HG03442 (cell line): Measurements from ENCODE around the gene MSL1.
"Not testable (repeated sequence)": the region's sequence is repeated elsewhere in the genome, so short reads cannot be mapped to it uniquely, and the experiment has no call there.

Source experiments
- ATAC-seq: cut with Tn5 transposase; IDR thresholded peaks from one replicate; pipeline ENCODE4 v1.9.1; 2021; ENCODE audit warnings: mild to moderate bottlenecking, moderate library complexity; ENCODE audit not compliant: unreplicated experiment

Gene MSL1

DNA sequence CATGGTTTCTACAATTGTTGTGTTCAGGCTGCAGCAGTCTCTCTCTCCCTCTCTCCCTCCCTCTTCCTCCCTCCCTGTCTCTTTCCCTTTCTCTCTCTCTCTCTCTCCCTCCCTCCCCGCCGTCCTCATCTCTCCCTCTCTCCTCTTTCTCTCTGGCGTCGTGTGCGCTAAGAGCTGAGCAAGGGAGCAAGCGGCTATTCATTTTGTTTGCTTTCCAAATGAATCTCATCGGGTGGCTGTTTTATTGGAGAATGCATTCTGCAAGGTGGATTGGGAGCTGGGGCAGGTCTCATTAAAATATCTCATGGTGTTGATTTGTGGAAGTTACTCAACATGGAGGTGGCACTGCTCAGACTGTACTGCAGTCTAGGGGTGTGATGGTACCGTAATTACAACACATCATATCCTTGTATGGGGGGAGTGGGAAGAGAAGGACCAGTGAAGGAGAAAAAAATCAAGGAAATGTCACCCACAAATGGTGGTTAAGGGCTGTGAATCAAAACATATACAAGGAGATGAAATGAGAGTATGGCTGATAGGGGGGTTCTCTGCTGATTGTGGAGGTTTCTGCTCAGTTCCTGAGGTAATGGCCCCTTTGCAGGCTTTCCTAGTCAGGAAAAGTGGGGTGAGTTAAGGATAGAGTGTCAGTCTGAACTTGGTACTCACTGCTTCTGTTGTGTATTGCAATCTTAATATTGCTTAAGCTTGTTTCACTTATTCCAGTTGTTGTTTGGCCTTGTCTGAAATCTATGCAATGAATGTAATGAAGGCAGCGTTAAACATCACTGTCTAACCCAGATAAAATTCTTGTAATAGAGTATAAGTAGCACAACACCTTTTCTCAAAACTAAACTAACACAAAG is 2.7 kb downstream of the MSL1 start:
- ATAC-seq = no peak

DNA sequence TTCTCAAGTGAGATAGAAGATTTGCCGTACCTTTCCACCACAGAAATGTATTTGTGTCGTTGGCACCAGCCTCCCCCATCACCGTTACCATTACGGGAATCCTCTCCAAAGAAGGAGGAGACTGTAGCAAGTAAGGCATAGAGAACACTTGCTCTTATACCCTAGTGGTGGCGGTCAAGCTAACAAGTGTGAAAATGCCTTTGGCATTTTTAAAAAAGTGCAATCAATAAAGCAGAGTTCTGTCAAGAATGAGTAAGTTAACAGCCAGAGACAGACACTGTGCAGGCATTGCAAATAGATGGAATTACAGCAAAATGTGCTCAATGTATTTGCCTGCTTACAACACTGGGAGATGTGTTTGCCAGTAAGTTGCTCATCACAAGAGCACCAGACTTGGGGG is 7.7 kb downstream of the MSL1 start:
- ATAC-seq = no peak

DNA sequence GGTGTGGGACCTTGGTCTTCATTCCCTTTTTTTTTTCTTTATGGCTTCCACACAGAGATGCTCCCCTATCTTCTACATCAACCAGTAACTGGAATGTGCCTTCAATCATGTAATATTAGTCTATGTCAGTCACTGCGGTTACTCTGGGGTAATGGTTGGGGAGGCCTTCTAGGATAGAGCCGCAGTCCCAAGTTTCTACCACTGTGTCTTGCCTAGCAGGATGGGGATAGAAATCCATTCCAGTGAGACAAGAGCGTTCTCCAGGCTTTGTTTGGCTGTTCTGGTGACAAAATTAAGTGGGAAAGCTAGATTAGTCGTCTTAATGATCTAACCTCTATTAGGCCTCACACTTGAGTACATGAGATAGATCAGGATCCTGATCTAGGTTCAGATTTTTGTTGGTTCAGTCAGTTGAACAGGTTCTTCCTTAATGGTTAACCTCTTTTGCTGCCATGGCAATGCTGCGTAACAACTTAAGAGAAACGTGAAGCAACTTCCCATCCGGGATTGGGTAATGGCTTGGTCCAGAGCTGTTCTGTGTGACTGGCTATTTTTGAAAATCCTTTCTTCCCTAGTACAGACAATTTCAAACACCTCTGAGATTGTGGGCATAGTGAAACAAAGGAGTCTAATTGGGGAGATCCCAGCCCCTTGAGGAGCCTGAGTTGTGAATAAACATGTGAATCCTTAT is 8.7 kb downstream of the MSL1 start:
- no peak for ATAC-seq

DNA sequence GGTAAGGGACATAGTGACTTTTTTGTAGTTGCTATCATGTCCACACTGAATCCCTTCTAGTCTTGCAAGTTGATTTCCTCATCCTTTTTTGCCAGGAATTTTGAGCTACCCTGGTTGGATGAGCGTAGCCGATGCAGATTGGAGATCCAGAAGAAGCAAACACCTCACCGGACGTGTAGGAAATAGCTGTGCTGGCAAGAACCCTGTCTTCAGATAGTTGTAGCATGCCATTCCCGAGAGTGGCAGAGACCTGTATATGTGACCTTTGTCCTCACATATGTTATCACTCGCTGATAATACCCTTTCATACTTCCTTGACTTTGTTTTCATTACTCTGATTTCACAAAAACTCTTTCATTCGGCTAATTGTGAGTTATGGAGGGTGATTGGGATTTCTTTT is 12.4 kb downstream of the MSL1 start:
- no peak for ATAC-seq

DNA sequence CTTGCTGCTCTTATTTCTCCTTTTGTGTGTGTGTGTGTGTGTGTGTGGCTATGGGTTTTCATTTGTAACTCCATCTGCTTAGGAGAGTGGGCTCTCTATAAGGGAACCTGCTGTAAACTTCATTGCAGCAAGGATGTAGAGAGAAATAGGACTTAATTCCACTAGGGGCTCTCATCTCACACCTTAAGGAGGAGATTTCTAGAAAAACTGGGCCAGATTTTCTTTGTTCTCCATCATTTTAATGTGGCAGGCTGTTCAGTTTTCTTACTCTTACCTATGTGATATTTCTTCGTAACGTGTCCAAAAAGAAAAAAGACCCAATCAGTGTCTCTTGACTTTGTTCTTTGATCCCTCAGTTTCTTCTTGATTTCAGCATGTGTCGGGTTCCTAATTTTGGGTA is 14.0 kb downstream of the MSL1 start:
- ATAC-seq = no peak

DNA sequence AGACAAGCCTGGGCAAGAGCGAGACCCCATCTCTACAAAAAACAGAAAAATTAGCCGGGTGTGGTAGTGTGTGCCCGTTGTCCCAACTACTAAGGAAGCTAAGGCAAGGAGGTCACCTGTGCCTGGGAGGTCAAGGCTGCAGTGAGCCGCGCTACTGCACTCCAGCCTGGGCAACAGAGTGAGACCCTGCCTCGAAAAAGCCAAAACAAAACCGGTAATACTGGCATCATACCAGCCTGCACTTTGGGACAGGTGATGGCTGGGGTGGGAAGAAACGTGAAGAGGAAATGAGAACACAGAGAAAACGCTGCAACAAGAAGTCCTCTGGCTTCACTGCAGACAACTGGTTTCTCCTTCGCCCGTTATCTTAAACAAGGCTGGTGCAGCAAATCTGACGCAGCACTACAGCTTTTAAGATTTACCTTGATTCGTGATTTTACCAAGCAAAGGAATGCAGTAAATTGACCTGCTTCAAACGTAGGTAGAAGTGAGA is 17.8 kb downstream of the MSL1 start:
- ATAC-seq = no peak

DNA sequence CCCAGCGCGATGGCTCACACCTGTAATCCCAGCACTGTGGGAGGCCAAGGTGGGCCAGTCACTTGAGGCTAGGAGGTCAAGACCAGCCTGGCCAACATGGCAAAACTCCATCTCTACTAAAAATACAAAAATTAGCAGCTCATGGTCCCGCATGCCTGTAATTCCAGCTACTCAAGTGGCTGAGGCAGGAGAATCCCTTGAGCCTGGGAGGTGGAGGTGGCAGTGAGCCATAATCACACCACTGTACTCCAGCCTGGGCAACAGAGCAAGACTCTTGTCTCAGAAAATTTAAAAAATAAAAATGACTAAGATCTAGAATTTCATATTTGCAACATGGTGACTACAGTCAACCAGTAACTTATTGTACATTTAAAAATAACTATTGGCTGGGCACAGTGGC is 21.4 kb downstream of the MSL1 start:
- not testable (repeated sequence) for ATAC-seq

DNA sequence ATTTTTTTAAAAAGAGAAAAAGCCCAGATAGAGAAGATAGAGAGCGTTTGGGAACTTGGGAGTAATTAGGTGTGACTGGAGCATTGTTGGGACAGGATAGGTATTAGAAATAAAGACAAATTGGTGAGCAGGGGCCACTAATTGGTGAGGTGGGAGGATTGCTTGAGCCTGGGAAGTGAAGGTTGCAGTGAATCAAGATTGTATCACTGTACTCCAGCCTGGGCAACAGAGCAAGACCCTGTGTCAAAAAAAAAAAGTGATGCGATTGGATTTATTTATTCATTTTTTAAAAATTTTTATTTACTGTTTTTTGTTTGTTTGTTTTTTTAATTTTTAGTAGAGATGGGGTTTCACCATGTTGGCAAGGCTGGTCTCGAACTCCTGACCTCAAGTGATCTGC is 23.7 kb downstream of the MSL1 start:
- no peak for ATAC-seq

DNA sequence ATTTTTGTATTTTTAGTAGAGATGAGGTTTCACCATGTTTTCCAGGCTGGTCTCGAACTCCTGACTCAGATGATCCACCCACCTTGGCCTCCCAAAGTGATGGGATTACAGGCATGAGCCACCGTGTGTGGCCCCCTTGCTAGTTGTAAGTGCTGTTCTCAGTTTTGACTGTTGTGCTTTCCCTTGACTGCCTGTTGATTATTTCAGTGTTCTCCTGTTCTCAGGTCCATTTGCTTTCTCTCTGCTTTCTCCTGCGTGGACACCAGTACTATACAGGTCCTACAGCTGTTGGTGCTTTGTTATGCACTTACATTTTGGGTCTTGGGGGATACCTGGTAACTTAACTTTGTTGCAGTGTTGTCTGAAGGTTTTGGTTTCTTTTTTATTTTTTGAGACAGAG is 26.8 kb downstream of the MSL1 start:
- no peak for ATAC-seq

DNA sequence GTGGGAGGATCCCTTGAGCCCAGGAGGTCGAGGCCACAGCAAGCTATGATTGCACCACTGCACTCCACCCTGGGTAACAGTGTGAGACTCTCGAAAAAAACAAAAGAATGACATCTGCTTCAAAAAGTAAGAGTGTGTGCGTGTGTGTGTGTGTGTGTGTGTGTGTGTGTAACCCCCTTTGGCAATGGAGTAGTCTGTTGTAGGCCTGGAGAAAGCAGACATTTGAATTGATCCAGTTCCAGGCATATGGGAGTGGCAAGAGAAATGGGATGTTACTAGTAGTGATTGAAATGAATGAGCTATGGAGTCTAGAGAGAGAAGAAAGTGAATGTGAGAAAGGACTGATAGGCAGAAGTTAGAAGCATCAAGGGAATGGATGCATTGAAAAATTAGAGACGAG is 28.5 kb downstream of the MSL1 start:
- ATAC-seq = no peak

DNA sequence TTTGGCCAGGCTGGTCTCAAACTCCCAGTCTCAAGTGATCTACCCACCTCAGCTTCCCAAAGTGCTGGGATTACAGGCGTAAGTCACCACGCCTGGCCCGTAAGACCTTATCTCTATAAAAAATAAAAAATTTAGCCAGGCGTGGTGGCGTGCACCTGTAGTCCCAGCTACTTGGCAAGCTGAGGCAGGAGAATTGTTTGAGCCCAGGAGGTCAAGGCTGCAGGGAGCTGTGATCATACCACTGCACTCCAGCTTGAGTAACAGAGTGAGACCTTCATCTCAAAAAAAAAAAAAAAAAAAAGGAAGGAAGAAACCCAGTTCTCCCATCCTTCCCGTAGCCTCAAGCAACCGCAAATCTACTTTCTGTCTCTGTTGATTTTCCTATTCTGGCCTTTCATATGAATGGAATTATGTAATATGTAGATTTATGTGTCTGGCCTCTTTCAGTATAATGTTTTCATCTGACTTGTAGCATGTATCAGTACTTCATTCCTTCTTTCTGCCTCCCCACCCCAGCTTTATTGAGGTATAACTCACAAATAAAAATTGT is 29.7 kb downstream of the MSL1 start:
- no peak for ATAC-seq

DNA sequence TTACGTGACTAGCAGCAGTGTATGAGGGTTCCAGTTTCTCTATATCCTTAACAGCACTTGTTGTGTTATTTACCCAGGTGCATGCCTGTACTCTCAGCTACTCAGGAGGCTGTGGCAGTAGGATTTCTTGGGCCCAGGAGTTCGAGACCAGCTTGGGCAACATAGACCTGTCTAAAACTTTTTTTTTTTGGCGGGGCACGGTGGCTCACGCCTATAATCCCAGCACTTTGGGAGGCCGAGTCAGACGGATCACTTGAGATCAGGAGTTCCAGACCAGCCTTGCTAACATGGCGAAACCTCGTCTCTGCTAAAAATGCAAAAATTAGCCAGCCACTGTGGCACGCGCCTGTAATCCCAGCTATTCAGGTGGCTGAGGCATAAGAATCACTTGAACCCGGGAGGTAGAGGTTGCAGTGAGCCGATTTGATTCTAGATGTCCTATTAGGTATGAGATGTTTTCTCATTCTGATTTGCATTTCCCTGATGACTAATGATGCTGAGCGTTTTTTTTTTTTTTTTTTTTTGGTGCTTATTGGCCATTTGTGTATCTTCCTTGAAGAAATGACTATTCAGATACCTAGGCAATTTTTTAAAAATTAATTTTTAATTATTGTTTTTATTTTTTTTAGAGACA is 31.9 kb downstream of the MSL1 start:
- no peak for ATAC-seq

DNA sequence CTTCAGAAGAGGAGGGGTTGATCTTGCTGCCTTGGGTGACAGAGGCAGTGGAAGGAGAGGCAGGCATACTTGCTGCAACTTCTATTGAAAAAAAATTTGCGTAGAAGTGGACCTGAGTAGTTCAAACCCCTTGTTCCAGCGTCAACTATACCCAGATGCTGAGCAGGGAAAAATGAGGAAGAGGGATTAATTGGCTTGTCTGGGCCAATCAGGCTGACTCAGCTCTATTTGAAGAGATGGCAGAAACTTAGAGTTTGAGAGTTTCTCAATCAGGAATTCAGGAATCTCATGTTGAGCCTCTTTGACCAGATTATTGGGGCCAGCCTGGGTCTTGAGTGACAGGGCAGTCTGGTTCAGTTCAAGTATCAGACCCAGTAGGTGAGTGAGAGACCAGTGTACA is 36.2 kb downstream of the MSL1 start:
- ATAC-seq = no peak

DNA sequence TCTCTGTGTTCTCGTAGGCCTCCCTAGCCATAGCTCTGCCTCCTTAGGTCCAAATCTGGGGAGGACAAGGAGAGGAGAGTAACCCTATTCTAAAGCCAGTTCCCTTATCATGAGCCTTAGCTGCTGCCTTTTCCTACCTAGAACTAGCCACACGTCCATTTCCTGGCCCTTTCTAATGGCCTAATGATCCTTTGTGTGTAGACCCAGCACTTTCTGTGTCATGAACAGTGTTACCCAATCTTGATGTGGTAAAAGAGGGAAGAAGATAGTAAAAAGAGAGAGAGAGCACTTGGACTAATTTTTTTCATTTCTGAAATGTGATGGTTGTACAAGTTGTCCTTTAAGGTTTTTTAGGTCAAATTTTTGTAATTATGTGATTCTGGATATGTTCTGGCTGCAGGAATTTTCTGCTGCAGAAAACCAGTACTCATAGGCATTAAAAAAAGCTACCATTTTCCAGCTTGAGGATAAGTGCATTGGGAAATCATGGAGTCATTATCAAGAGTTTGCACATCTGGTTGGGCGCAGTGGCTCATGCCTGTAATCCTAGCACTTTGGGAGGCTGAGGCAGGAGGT is 36.8 kb downstream of the MSL1 start:
- no peak for ATAC-seq

DNA sequence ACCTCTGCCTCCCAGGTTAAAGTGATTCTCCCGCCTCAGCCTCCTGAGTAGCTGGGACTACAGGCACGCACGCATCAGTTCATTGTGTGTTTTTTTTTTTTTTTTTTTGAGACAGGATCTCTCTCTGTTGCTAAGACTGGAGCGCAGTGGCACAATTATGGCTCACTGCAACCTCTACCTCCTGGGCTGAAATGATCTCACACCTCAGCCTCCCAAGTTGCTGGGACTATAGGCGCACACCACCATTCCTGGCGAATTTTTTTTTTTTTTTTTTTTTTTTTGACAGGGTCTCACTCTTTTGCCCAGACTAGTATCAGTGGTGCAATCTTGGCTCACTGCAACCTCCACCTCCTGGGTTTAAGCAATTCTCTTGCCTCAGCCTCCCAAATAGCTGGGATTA is 37.7 kb downstream of the MSL1 start:
- no peak for ATAC-seq

DNA sequence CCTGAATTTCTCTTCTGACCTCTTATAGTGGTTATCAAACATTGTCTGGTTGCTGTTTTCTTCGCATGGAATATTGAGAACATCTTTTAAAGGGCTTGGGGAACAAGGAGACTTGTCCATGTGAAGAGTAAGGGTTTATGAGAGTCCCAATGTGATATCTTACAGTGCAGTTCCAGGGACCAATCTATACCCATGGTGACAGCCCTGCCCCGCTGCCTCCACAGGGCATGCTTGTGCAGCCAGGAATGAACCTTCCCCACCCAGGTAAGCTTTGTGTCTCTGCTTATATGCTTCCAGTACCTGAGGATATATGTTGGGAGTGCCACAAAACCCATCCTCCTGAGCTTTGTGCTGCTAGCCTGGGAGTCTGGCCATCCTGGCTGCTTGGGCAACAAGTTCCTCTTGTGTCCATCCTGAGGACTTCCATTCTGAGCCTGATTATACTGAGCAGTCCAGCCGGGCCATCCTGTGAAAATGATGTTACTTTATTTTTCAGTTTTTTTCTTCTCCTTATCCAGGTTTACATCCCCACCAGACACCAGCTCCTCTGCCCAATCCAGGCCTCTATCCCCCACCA is 46.0 kb downstream of the MSL1 start:
- ATAC-seq = no peak

DNA sequence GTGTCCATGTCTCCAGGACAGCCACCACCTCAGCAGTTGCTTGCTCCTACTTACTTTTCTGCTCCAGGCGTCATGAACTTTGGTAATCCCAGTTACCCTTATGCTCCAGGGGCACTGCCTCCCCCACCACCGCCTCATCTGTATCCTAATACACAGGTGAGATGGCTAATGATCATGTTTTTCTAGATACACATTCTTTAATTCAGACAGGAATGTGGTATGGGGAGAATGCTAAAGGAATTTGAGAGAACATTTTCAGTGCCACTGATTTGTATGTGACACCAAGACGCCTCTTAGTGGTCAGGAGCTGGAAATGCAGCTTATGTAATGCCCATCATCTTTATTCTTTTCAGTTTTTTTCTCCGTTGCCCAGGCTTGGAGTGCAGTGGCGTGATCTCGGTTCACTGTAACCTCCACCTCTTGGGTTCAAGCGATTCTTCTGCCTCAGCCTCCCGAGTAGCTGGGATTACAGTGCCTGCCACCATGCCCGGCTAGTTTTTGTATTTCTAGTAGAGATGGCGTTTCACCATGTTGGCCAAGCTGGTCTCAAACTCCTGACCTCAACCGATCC is 46.6 kb downstream of the MSL1 start:
- ATAC-seq = no peak

DNA sequence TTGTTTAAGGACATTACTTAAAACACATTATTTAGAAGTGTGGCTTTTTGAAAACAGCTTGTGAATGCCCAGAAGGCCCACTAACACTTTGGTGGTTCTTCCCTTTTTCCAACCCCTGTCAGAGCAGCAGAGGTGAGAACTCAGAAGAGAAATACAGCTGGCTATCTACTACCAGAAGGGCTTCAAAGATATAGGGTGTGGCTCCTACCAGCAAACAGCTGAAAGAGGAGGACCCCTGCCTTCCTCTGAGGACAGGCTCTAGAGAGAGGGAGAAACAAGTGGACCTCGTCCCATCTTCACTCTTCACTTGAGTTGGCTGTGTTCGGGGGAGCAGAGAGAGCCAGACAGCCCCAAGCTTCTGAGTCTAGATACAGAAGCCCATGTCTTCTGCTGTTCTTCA is 48.6 kb downstream of the MSL1 start:
- ATAC-seq = no peak

DNA sequence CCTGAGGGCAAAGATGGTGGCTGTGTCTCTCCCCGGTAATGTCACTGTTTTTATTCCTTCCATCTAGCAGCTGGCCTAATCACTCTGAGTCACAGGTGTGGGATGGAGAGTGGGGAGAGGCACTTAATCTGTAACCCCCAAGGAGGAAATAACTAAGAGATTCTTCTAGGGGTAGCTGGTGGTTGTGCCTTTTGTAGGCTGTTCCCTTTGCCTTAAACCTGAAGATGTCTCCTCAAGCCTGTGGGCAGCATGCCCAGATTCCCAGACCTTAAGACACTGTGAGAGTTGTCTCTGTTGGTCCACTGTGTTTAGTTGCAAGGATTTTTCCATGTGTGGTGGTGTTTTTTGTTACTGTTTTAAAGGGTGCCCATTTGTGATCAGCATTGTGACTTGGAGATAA is 50.0 kb downstream of the MSL1 start:
- no peak for ATAC-seq

DNA sequence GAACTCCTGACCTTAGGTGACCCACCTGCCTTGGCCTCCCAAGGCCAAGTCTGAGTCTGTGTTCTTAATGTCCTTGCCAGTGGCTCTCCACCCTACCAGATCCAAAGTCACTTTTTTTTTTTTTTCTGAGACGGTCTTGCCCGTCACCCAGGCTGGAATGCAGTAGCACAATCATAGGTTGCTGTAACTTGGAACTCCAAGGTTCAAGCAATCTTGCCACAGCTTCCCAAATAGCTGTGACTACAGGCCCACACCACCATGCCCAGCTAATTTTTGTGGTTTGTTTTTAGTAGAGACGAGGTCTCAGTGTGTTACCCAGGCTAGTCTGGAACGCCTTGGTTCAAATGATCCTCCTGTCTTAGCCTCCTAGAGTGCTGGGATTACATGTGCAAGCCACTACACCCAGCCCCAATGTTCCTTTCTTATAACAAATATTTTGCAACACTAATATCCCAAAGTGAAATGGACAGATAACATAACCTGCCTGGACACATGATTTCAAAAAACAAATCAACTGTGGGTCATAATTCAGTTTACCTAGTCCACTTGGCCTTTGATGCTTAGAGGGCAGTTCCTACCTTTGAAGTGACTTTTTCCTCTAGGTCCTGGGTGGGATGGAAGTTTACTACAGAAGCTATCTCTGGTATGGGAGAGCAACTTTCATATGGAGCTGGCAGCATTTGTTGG is 51.5 kb downstream of the MSL1 start:
- no peak for ATAC-seq
